Measurements from ENCODE around the gene NKAIN1. TPM values are rescaled to one million over a fixed set of nuclear protein-coding genes. Genes with fewer than 3 reads are reported as not detected.

NKAIN1 gene
- total and polyA plus RNA-seq, 2 experiments from 2014 or later = 14.7 to 56.7 TPM

GRCh38 chr1:31219489-31219888 is 20.2 kb downstream of the NKAIN1 start:
- Histone ChIP-seq H3K79me2 (replicated peaks; ENCODE audit: insufficient read depth) (no peaks in the 10 kb centered on the region; the same call in 1 of the 2 replicates), H3K36me3 (ENCODE audit: insufficient read depth) (no peaks in the 10 kb centered on the region), H4K20me1 (replicated peaks; ENCODE audit: insufficient read depth) (no peaks in the 10 kb centered on the region), H3K9me2 (ENCODE audit: insufficient read depth) (no peaks in the 10 kb centered on the region), H2AFZ (no peak overlapping the region), H3K4me2 (no peak overlapping the region), H3F3A (replicated peaks; ENCODE audit: low read depth) (0 out of 2 replicates have a peak, but pooled peaks cover 6% of the 10 kb centered on the region), H3K27ac (ENCODE audit: low read depth) (no peak overlapping the region), H3K4me1 (ENCODE audit: insufficient read depth) (peaks cover 20% of the 10 kb centered on the region), H3K27me3 (ENCODE audit: insufficient read depth) (no peaks in the 10 kb centered on the region), H3K4me3 (no peak overlapping the region)
- Mint-ChIP-seq H3K4me3 (no peak overlapping the region), H3K36me3 (ENCODE audit: low read depth) (no peaks in the 10 kb centered on the region; the same call in 2 of the 3 replicates), H3K27me3 (ENCODE audit: insufficient read depth, low read depth, poor library complexity) (peaks cover 13% of the 10 kb centered on the region), H3K9me3 (no peaks in the 10 kb centered on the region), H3K4me1 (peaks cover 29% of the 10 kb centered on the region), H3K27ac (no peak overlapping the region)
- no peak for ATAC-seq
- DNase-seq (ENCODE audit: low spot score) = no peak
- TF ChIP-seq CREB1 (CRISPR knock-in tag; IDR thresholded peaks at IDR 0.05; ENCODE audit: low read depth) = no peak
- no peak for TF ChIP-seq REST (IDR thresholded peaks at IDR 0.05; ENCODE audit: unreplicated experiment)
- no peak for TF ChIP-seq ZNF331 (CRISPR knock-in tag; IDR thresholded peaks at IDR 0.05; ENCODE audit: low read depth)
- TF ChIP-seq ZNF462 (CRISPR knock-in tag; IDR thresholded peaks at IDR 0.05) = no peak
- no peak for TF ChIP-seq POLR2AphosphoS5 (IDR thresholded peaks at IDR 0.05; ENCODE audit: low read depth)
- TF ChIP-seq, protein P1, sequence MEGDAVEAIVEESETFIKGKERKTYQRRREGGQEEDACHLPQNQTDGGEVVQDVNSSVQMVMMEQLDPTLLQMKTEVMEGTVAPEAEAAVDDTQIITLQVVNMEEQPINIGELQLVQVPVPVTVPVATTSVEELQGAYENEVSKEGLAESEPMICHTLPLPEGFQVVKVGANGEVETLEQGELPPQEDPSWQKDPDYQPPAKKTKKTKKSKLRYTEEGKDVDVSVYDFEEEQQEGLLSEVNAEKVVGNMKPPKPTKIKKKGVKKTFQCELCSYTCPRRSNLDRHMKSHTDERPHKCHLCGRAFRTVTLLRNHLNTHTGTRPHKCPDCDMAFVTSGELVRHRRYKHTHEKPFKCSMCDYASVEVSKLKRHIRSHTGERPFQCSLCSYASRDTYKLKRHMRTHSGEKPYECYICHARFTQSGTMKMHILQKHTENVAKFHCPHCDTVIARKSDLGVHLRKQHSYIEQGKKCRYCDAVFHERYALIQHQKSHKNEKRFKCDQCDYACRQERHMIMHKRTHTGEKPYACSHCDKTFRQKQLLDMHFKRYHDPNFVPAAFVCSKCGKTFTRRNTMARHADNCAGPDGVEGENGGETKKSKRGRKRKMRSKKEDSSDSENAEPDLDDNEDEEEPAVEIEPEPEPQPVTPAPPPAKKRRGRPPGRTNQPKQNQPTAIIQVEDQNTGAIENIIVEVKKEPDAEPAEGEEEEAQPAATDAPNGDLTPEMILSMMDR (conservative IDR thresholded peaks at IDR 0.05; ENCODE audit: low read depth in 2 of 2) = no peak
- no peak for TF ChIP-seq ZNF114 (CRISPR knock-in tag; IDR thresholded peaks at IDR 0.05)
- TF ChIP-seq EZH2 (IDR thresholded peaks at IDR 0.05; ENCODE audit: low read depth, unreplicated experiment) = no peak
- no peak for TF ChIP-seq NANOG (IDR thresholded peaks at IDR 0.05; ENCODE audit: borderline replicate concordance)
- TF ChIP-seq ETS1 (IDR thresholded peaks at IDR 0.05) = no peak
- TF ChIP-seq JUNB (IDR thresholded peaks at IDR 0.05; ENCODE audit: unreplicated experiment) = no peak
- no peak for TF ChIP-seq STAT1 (IDR thresholded peaks at IDR 0.05; ENCODE audit: unreplicated experiment)
- no peak for TF ChIP-seq EZH2phosphoT487 (IDR thresholded peaks at IDR 0.05; ENCODE audit: unreplicated experiment)

Data from GM23338 (cell line).